Fibroblast of lung (primary cell): Measurements from ENCODE around the gene TBX1. TPM values are rescaled to one million over a fixed set of nuclear protein-coding genes. Genes with fewer than 3 reads are reported as not detected.

Experiments used
- DNase-seq, 2 donors: peaks; one replicate each; pipeline versions ENCODE4 v3.0.0 to v3.0.0-alpha.2; 2010; ENCODE audit warnings: low read depth in 2 of 2
- H2AFZ ChIP-seq: 2 replicates; pipeline ENCODE4 v1.5.1; 2012; ENCODE audit warnings: low read length, control low read depth, inconsistent platforms
- H3K27ac ChIP-seq: 2 replicates; pipeline ENCODE4 v1.5.1; 2011; ENCODE audit warnings: low read length, control low read depth; ENCODE audit not compliant: insufficient read depth
- H3K27me3 ChIP-seq: 2 replicates; pipeline ENCODE4 v1.5.1; 2011; ENCODE audit warnings: mild to moderate bottlenecking, low read length; ENCODE audit not compliant: control insufficient read depth, insufficient read depth
- H3K36me3 ChIP-seq: 2 replicates; pipeline ENCODE4 v1.5.1; 2011; ENCODE audit warnings: low read length; ENCODE audit not compliant: control insufficient read depth, insufficient read depth
- H3K4me1 ChIP-seq: 2 replicates; pipeline ENCODE4 v1.5.1; 2011; ENCODE audit warnings: low read length; ENCODE audit not compliant: control insufficient read depth, insufficient read depth; ENCODE audit errors: extremely low read depth
- H3K4me2 ChIP-seq: 2 replicates; pipeline ENCODE4 v1.5.1; 2011; ENCODE audit warnings: low read length, control low read depth; ENCODE audit not compliant: insufficient read depth; ENCODE audit errors: extremely low read depth
- H3K4me3 ChIP-seq, 4 experiments: fragments of 200-600 bp in 1 of 4; sonication (generic) in 1 of 4; replicated peaks in 1 of 4; 2 replicates each; pipeline ENCODE4 v1.5.1; 2011 to 2016; ENCODE audit warnings: low read length in 4 of 4, low read depth in 3 of 4, mild to moderate bottlenecking in 3 of 4, control low read depth in 2 of 4, inconsistent platforms in 1 of 4, mixed read lengths in 1 of 4; ENCODE audit not compliant: insufficient read depth in 1 of 4; ENCODE audit errors: control extremely low read depth in 1 of 4
- H3K79me2 ChIP-seq: 2 replicates; pipeline ENCODE4 v1.5.1; 2012; ENCODE audit warnings: mild to moderate bottlenecking, low read length, inconsistent platforms; ENCODE audit not compliant: control insufficient read depth, insufficient read depth
- H3K9ac ChIP-seq: 2 replicates; pipeline ENCODE4 v1.5.1; 2011; ENCODE audit warnings: mild to moderate bottlenecking, low read length, control low read depth; ENCODE audit not compliant: insufficient read depth
- H3K9me3 ChIP-seq: 2 replicates; pipeline ENCODE4 v1.5.1; 2012; ENCODE audit warnings: low read depth, low read length; ENCODE audit not compliant: control insufficient read depth, insufficient read depth
- H4K20me1 ChIP-seq: 2 replicates; pipeline ENCODE4 v1.5.1; 2011; ENCODE audit warnings: low read length; ENCODE audit not compliant: control insufficient read depth, insufficient read depth; ENCODE audit errors: extremely low read depth
- CTCF ChIP-seq, 2 donors: IDR thresholded peaks in 1 of 2; conservative IDR thresholded peaks in 1 of 2; 1 replicate in 1 of 2; 2 replicates in 1 of 2; pipeline ENCODE4 v1.5.1; 2011 to 2012; ENCODE audit warnings: low read length in 2 of 2, control low read depth in 1 of 2, inconsistent platforms in 1 of 2, low read depth in 1 of 2, mild to moderate bottlenecking in 1 of 2
- EZH2 ChIP-seq: IDR thresholded peaks from 2 replicates; pipeline ENCODE4 v1.5.1; 2012; ENCODE audit warnings: low read length, control low read depth, mild to moderate bottlenecking; ENCODE audit errors: missing control alignments
- polyA plus RNA-seq, 2 donors: library from polyadenylated mRNA; depleted of rRNA in 1 of 2; stranded (reverse) in 1 of 2; unstranded in 1 of 2; fragments of >200 nt; gene quantifications; 2 replicates each; pipeline ENCODE4 v1.2.1, GENCODE V29; 2011 to 2012; ENCODE audit warnings: missing spikeins in 1 of 2
- total RNA-seq: library from RNA; depleted of rRNA; stranded (reverse); fragments of >200 nt; gene quantifications from 2 replicates; pipeline ENCODE4 v1.2.1, GENCODE V29; 2014

Gene TBX1
- total and polyA plus RNA-seq, 2 donors (not counting 1 experiment from before 2014, with no cell fraction given), result not detected

- DNase-seq, result no peak
- TF ChIP-seq CTCF (conservative IDR thresholded peaks at IDR 0.05 in 1 of 2, IDR thresholded peaks at IDR 0.05 in 1 of 2; ENCODE audit: low read depth in 1 of 2, low read length in 2 of 2) (no peak), EZH2 (no peak)
Observed at GRCh38 chr22:19742160-19743066, 18.2 kb upstream of the TBX1 start.

GRCh38 chr22:19743081-19743480 lies 17.5 kb upstream of the TBX1 start:
- no peaks in the 10 kb centered on the region for H3K36me3 ChIP-seq

More at GRCh38 chr22:19742160-19743066, 18.2 kb upstream of the TBX1 start:
- H3K4me1 ChIP-seq, result no peaks in the 10 kb centered on the region
- H4K20me1 ChIP-seq, result no peaks in the 10 kb centered on the region
- no peaks in the 10 kb centered on the region for H3K9me3 ChIP-seq
- H3K9ac ChIP-seq, result no peak overlapping the region
- no peak overlapping the region for H3K4me3 ChIP-seq
- no peaks in the 10 kb centered on the region for H3K79me2 ChIP-seq
- H3K27ac ChIP-seq, result no peak overlapping the region
- H3K36me3 ChIP-seq, result no peaks in the 10 kb centered on the region
- H3K4me2 ChIP-seq, result no peak overlapping the region
- H2AFZ ChIP-seq, result no peak overlapping the region
- H3K27me3 ChIP-seq, result no peaks in the 10 kb centered on the region

More at GRCh38 chr22:19743081-19743480, 17.5 kb upstream of the TBX1 start:
- Histone ChIP-seq H4K20me1 (no peaks in the 10 kb centered on the region), H3K9me3 (no peaks in the 10 kb centered on the region), H3K79me2 (no peaks in the 10 kb centered on the region), H3K4me3 (no peak overlapping the region), H3K4me1 (no peaks in the 10 kb centered on the region), H3K27ac (no peak overlapping the region), H2AFZ (no peak overlapping the region), H3K4me2 (no peak overlapping the region), H3K27me3 (no peaks in the 10 kb centered on the region), H3K9ac (no peak overlapping the region)
- TF ChIP-seq EZH2 (no peak), CTCF (conservative IDR thresholded peaks at IDR 0.05 in 1 of 2, IDR thresholded peaks at IDR 0.05 in 1 of 2; ENCODE audit: low read depth in 1 of 2, low read length in 2 of 2) (no peak)
- no peak for DNase-seq
